PFSK-1 (cell line): ENCODE data around the gene EVA1A.

Experiments
- FOXP2 ChIP-seq: optimal IDR thresholded peaks from 2 replicates; pipeline ENCODE3; 2011; ENCODE audit warnings: borderline replicate concordance, control low read depth, inconsistent platforms; ENCODE audit not compliant: insufficient read depth; ENCODE audit errors: extremely low read length, extremely low read depth
- POLR2AphosphoS5 ChIP-seq: IDR thresholded peaks from 2 replicates; pipeline ENCODE4 v1.6.1; 2012; ENCODE audit warnings: low read depth, mild to moderate bottlenecking, control low read depth, low read length, moderate library complexity
- REST ChIP-seq, 2 experiments: IDR thresholded peaks; 2 replicates each; pipeline versions ENCODE4 v1.6.1 to v1.8.0; 2011 to 2012; ENCODE audit warnings: low read depth in 2 of 2, low read length in 2 of 2, control low read depth in 1 of 2, inconsistent platforms in 1 of 2, mild to moderate bottlenecking in 1 of 2, moderate library complexity in 1 of 2; ENCODE audit not compliant: insufficient read depth in 1 of 2
- SIN3A ChIP-seq: IDR thresholded peaks from 2 replicates; pipeline ENCODE4 v1.6.1; 2012; ENCODE audit warnings: mild to moderate bottlenecking, low read length, moderate library complexity, borderline replicate concordance; ENCODE audit not compliant: insufficient read depth
- TAF1 ChIP-seq: IDR thresholded peaks from 2 replicates; pipeline ENCODE4 v1.6.1; 2012; ENCODE audit warnings: low read length, control low read depth, borderline replicate concordance; ENCODE audit not compliant: insufficient read depth

The EVA1A gene

DNA sequence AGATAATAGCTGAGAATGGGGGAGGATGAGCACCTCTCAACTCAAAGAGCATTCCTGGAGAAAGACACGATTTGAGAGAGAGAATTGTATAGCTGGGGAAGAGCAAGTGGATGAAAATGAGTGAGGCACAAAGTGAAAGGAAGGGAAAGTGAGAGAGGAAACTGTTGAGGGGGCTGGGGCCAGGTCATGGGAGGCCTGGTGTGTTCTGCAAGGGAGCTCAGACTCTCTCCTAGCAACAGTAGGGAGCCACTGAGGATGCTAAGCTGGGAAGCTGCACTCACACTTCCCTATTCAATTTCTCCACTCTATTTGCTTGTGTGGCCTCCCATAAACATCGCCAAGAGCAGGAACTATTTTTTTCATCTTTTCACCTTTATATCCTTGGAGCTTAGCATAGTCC lies 14.8 kb downstream of the EVA1A start:
- no peak for TF ChIP-seq POLR2AphosphoS5
- TF ChIP-seq SIN3A, result no peak
- no peak for TF ChIP-seq TAF1
- TF ChIP-seq FOXP2, result no peak

DNA sequence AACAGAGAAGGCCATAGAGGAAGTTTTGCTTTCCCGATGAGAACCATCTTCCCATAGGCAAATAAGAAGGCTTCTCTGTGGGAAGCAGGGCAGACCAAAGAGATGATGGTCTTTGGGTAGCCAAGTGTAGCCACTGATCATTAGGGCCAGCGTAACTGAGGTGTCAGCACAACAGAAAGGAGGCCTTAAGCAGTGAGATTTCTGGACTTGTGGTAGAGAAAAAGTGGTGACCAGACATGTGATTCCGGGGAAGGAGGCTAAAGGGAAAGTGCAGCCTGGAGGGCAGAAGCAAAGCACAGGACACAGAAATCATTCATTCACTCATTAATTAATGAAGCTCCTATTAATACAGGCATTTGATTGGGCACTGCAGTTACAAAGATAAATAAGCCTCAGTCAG lies 15.4 kb downstream of the EVA1A start:
- TF ChIP-seq POLR2AphosphoS5, result no peak
- TF ChIP-seq TAF1, result no peak
- TF ChIP-seq SIN3A, result no peak
- TF ChIP-seq REST (IDR thresholded peaks at IDR 0.05; ENCODE audit: insufficient read depth in 1 of 2, low read depth in 2 of 2, low read length in 2 of 2), result no peak
- no peak for TF ChIP-seq FOXP2

DNA sequence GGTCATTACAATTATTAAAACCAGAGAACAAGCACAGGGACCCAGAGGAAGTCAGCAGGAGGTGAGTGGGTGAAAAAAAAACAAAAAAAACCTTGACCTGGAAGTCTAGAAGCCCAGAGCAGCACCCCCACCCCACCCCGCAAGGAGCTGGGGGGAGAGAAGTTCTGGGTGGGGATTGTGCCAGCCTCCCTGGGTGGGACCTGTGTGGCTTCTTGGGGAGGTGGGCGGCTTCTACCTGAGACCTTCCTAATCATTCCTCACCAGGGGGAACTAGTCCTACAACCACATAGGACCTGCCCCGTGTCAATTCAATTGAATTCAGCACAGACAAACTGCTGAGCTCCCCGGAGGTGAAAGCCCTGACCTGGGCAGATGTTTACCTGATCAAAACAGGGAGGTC lies 17.3 kb downstream of the EVA1A start:
- TF ChIP-seq FOXP2 (no peak), REST (IDR thresholded peaks at IDR 0.05; ENCODE audit: insufficient read depth in 1 of 2, low read depth in 2 of 2, low read length in 2 of 2) (no peak), TAF1 (no peak), SIN3A (no peak), POLR2AphosphoS5 (no peak)

GRCh38 chr2:75541430-75541829 lies 19.3 kb downstream of the EVA1A start:
- TF ChIP-seq REST (IDR thresholded peaks at IDR 0.05; ENCODE audit: insufficient read depth in 1 of 2, low read depth in 2 of 2, low read length in 2 of 2) (no peak), TAF1 (no peak), SIN3A (no peak), FOXP2 (no peak), POLR2AphosphoS5 (no peak)

DNA sequence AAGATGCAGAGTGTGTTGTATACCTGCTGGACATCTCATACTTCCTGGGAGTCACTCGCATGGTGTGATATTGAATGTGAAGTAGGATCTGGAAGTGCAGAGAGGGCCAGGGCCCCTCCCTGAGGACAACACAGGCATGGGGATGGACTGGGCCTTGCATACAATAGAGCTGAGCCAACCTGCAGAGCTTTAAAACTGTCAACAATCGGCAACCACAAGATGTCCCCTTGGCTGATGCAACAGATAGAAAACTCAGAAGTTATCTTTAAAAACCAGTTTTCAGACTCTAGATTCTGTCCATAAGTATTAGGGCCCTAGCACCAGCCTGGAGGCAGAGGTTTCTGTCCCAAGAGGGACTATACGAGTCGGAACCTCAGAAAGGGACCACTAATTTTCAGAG lies 19.7 kb downstream of the EVA1A start:
- TF ChIP-seq POLR2AphosphoS5 (no peak), FOXP2 (no peak), REST (IDR thresholded peaks at IDR 0.05; ENCODE audit: insufficient read depth in 1 of 2, low read depth in 2 of 2, low read length in 2 of 2) (no peak), SIN3A (no peak), TAF1 (no peak)
